ENCODE data around the gene RNF187. TPM values are rescaled to one million over a fixed set of nuclear protein-coding genes. Genes with fewer than 3 reads are reported as not detected.

Gene RNF187
- total RNA-seq, 1 experiment from 2014 or later = 143 TPM

DNA sequence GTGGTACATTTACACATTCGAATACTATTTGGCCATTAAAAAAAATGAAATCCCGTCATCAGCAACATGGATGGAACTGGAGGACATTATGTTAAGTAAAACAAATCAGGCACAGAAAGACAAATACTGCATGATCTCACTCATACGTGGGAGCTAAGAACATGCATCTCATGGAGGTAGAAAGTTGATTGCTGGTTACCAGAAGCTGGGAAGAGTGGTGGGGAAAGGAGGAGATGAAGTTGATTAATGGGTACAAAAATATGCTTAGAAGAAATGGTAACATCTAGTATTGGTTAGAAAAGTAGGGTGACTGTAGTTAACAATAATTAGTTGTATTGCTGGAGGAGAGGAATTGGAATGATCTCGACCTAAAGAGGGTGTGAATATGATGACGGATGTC is 24.6 kb upstream of the RNF187 start:
- no peak for DNase-seq (ENCODE audit: low read depth, low spot score)
- no TSS peak for BruUV-seq (replicated peaks)
- no peaks in the 10 kb centered on the region for H3K9me3 ChIP-seq (ENCODE audit: control insufficient read depth, insufficient read depth, low read depth, low read length)
- H3K36me3 ChIP-seq (ENCODE audit: control insufficient read depth, insufficient read depth, low read length) = no peaks in the 10 kb centered on the region
- ATAC-seq = no peak
- peaks cover 8% of the 10 kb centered on the region for H3K27me3 ChIP-seq (ENCODE audit: control insufficient read depth, insufficient read depth, low read length)
- intact Hi-C loops (cut with micrococcal nuclease; ENCODE audit: unreplicated experiment) = no loop called here
- H3K27ac ChIP-seq (ENCODE audit: low read length) = no peak overlapping the region
- ChIA-PET POLR2A (no interaction called here), CTCF (no interaction called here)
- no peak overlapping the region for H3K4me3 ChIP-seq (ENCODE audit: low read depth in 2 of 2, low read length in 2 of 2)
- in situ Hi-C loops (cut with HindIII; ENCODE audit: low pct_unique_long_range_greater_than_20kb, low sequenced_read_pairs) = no loop called here
- TF ChIP-seq, protein P1, sequence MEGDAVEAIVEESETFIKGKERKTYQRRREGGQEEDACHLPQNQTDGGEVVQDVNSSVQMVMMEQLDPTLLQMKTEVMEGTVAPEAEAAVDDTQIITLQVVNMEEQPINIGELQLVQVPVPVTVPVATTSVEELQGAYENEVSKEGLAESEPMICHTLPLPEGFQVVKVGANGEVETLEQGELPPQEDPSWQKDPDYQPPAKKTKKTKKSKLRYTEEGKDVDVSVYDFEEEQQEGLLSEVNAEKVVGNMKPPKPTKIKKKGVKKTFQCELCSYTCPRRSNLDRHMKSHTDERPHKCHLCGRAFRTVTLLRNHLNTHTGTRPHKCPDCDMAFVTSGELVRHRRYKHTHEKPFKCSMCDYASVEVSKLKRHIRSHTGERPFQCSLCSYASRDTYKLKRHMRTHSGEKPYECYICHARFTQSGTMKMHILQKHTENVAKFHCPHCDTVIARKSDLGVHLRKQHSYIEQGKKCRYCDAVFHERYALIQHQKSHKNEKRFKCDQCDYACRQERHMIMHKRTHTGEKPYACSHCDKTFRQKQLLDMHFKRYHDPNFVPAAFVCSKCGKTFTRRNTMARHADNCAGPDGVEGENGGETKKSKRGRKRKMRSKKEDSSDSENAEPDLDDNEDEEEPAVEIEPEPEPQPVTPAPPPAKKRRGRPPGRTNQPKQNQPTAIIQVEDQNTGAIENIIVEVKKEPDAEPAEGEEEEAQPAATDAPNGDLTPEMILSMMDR (IDR thresholded peaks at IDR 0.05) = no peak
- TF ChIP-seq, protein P2, sequence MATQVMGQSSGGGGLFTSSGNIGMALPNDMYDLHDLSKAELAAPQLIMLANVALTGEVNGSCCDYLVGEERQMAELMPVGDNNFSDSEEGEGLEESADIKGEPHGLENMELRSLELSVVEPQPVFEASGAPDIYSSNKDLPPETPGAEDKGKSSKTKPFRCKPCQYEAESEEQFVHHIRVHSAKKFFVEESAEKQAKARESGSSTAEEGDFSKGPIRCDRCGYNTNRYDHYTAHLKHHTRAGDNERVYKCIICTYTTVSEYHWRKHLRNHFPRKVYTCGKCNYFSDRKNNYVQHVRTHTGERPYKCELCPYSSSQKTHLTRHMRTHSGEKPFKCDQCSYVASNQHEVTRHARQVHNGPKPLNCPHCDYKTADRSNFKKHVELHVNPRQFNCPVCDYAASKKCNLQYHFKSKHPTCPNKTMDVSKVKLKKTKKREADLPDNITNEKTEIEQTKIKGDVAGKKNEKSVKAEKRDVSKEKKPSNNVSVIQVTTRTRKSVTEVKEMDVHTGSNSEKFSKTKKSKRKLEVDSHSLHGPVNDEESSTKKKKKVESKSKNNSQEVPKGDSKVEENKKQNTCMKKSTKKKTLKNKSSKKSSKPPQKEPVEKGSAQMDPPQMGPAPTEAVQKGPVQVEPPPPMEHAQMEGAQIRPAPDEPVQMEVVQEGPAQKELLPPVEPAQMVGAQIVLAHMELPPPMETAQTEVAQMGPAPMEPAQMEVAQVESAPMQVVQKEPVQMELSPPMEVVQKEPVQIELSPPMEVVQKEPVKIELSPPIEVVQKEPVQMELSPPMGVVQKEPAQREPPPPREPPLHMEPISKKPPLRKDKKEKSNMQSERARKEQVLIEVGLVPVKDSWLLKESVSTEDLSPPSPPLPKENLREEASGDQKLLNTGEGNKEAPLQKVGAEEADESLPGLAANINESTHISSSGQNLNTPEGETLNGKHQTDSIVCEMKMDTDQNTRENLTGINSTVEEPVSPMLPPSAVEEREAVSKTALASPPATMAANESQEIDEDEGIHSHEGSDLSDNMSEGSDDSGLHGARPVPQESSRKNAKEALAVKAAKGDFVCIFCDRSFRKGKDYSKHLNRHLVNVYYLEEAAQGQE (IDR thresholded peaks at IDR 0.05; ENCODE audit: insufficient read depth in 1 of 2, low read depth in 2 of 2, low read length in 1 of 2) = no peak
- TF ChIP-seq TCF7L2 (IDR thresholded peaks at IDR 0.05; ENCODE audit: low read depth, low read length) = no peak
- no peak for TF ChIP-seq POLR2AphosphoS5 (IDR thresholded peaks at IDR 0.05; ENCODE audit: low read depth, low read length)
- TF ChIP-seq SIN3A (IDR thresholded peaks at IDR 0.05; ENCODE audit: borderline replicate concordance, insufficient read depth, low read depth, low read length) = no peak
- peaks cover 6% of the 10 kb centered on the region; the same call in 1 of the 2 replicates for H3K4me1 ChIP-seq (ENCODE audit: control insufficient read depth, insufficient read depth, low read length)

DNA sequence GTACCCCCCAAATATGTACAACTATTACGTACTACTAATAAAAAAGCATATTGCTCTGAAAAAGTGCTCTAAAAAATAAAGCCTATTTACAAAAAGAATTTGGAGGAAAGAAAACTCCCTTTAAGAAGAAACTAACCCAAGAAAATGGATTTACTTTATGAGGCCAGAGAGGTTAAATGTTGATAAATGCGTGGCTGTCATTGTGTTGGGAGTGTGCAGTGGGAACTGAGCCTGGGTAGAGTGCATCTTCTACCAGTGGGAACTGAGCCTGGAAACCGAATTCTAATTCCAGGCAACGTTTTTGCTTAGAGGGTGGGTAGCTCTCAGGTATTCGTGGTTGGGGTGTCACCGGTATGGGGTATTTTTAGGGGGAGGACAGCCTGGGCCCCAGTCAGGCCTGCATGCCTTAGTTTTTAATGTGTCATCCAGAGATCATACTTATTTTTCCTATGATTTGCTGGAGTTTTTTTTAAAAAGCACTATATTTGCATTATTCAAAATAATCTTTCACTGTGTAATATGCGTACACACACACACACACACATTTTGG is 24.1 kb upstream of the RNF187 start:
- H3K27ac ChIP-seq (ENCODE audit: low read length) = no peak overlapping the region
- in situ Hi-C loops (cut with HindIII; ENCODE audit: low pct_unique_long_range_greater_than_20kb, low sequenced_read_pairs) = no loop called here
- H3K27me3 ChIP-seq (ENCODE audit: control insufficient read depth, insufficient read depth, low read length) = peaks cover 8% of the 10 kb centered on the region
- H3K4me1 ChIP-seq (ENCODE audit: control insufficient read depth, insufficient read depth, low read length) = peaks cover 6% of the 10 kb centered on the region; the same call in 1 of the 2 replicates
- intact Hi-C loops (cut with micrococcal nuclease; ENCODE audit: unreplicated experiment) = no loop called here
- no TSS peak for BruUV-seq (replicated peaks)
- DNase-seq (ENCODE audit: low read depth, low spot score) = no peak
- ATAC-seq = no peak
- no peaks in the 10 kb centered on the region for H3K36me3 ChIP-seq (ENCODE audit: control insufficient read depth, insufficient read depth, low read length)
- no peaks in the 10 kb centered on the region for H3K9me3 ChIP-seq (ENCODE audit: control insufficient read depth, insufficient read depth, low read depth, low read length)
- TF ChIP-seq, protein P1 (IDR thresholded peaks at IDR 0.05) = no peak
- TF ChIP-seq, protein P2 (IDR thresholded peaks at IDR 0.05; ENCODE audit: insufficient read depth in 1 of 2, low read depth in 2 of 2, low read length in 1 of 2) = no peak
- no peak for TF ChIP-seq SIN3A (IDR thresholded peaks at IDR 0.05; ENCODE audit: borderline replicate concordance, insufficient read depth, low read depth, low read length)
- TF ChIP-seq POLR2AphosphoS5 (IDR thresholded peaks at IDR 0.05; ENCODE audit: low read depth, low read length) = no peak
- TF ChIP-seq TCF7L2 (IDR thresholded peaks at IDR 0.05; ENCODE audit: low read depth, low read length) = no peak
- POLR2A ChIA-PET = no interaction called here
- CTCF ChIA-PET = no interaction called here
- peak overlapping the region; percentile 42 to 54 for H3K4me3 ChIP-seq (ENCODE audit: low read depth in 2 of 2, low read length in 2 of 2)

Data from Panc1 (cell line).